Trophoblast cell (in vitro differentiated cells and primary cell): Measurements from ENCODE around the gene GCSH. TPM values are rescaled to one million over a fixed set of nuclear protein-coding genes. Genes with fewer than 3 reads are reported as not detected.
A peak's percentile ranks its signal among the peaks of the same experiment; 100 is the strongest.

Experiments used
- DNase-seq, 2 donors: peaks; one replicate each; pipeline ENCODE4 v3.0.0-alpha.2; 2016
- H2AFZ ChIP-seq: 2 replicates; pipeline ENCODE4 v1.6.1; 2013; ENCODE audit warnings: low read length, moderate library complexity, mild to moderate bottlenecking; ENCODE audit not compliant: insufficient read depth, poor library complexity
- H2AK5ac ChIP-seq: 2 replicates; pipeline ENCODE4 v1.6.1; 2013; ENCODE audit warnings: mild to moderate bottlenecking, low read length
- H2BK120ac ChIP-seq: 2 replicates; pipeline ENCODE4 v1.6.1; 2013; ENCODE audit warnings: low read length, mild to moderate bottlenecking, moderate library complexity; ENCODE audit not compliant: insufficient read depth, poor library complexity
- H2BK12ac ChIP-seq: 2 replicates; pipeline ENCODE4 v1.6.1; 2013; ENCODE audit warnings: mild to moderate bottlenecking, low read length, moderate library complexity
- H2BK5ac ChIP-seq: 2 replicates; pipeline ENCODE4 v1.6.1; 2013; ENCODE audit warnings: low read length, low read depth, moderate library complexity, mild to moderate bottlenecking; ENCODE audit not compliant: poor library complexity
- H3K14ac ChIP-seq: 2 replicates; pipeline ENCODE4 v1.6.1; 2013; ENCODE audit warnings: mild to moderate bottlenecking, low read length
- H3K18ac ChIP-seq: 2 replicates; pipeline ENCODE4 v1.6.1; 2013; ENCODE audit warnings: mild to moderate bottlenecking, low read length
- H3K23ac ChIP-seq: 2 replicates; pipeline ENCODE4 v1.6.1; 2013; ENCODE audit warnings: low read length
- H3K27ac ChIP-seq: 2 replicates; pipeline ENCODE4 v1.5.1; 2013; ENCODE audit warnings: low read depth, mild to moderate bottlenecking, inconsistent platforms, low read length, moderate library complexity
- H3K27me3 ChIP-seq: 2 replicates; pipeline ENCODE4 v1.6.1; 2013; ENCODE audit warnings: inconsistent platforms, mild to moderate bottlenecking, low read length, moderate library complexity; ENCODE audit not compliant: insufficient read depth
- H3K36me3 ChIP-seq, 2 experiments: 1 replicate in 1 of 2; 2 replicates in 1 of 2; pipeline ENCODE4 v1.6.1; 2013; ENCODE audit warnings: low read length in 2 of 2, mild to moderate bottlenecking in 2 of 2, moderate library complexity in 1 of 2; ENCODE audit not compliant: insufficient read depth in 2 of 2, control insufficient read depth in 1 of 2
- H3K4ac ChIP-seq: 2 replicates; pipeline ENCODE4 v1.6.1; 2013; ENCODE audit warnings: low read depth, mild to moderate bottlenecking, low read length, moderate library complexity
- H3K4me1 ChIP-seq, 2 experiments: 1 replicate in 1 of 2; 2 replicates in 1 of 2; pipeline ENCODE4 v1.6.1; 2013; ENCODE audit warnings: low read length in 2 of 2, mild to moderate bottlenecking in 2 of 2, moderate library complexity in 1 of 2; ENCODE audit not compliant: insufficient read depth in 2 of 2, control insufficient read depth in 1 of 2
- H3K4me2 ChIP-seq: 2 replicates; pipeline ENCODE4 v1.6.1; 2013; ENCODE audit warnings: inconsistent platforms, mild to moderate bottlenecking, low read length, moderate library complexity
- H3K4me3 ChIP-seq: 2 replicates; pipeline ENCODE4 v1.5.1; 2013; ENCODE audit warnings: mild to moderate bottlenecking, low read depth, low read length, inconsistent platforms
- H3K79me1 ChIP-seq: one replicate; pipeline ENCODE4 v1.6.1; 2013; ENCODE audit warnings: low read length
- H3K79me2 ChIP-seq: 2 replicates; pipeline ENCODE4 v1.6.1; 2013; ENCODE audit warnings: low read length, mild to moderate bottlenecking; ENCODE audit not compliant: control insufficient read depth, insufficient read depth, poor library complexity
- H3K9ac ChIP-seq: 2 replicates; pipeline ENCODE4 v1.6.1; 2013; ENCODE audit warnings: mild to moderate bottlenecking, low read length
- H3K9me3 ChIP-seq: 2 replicates; pipeline ENCODE4 v1.6.1; 2013; ENCODE audit warnings: low read depth, mild to moderate bottlenecking, control low read depth, inconsistent platforms, low read length; ENCODE audit not compliant: insufficient read depth
- H4K12ac ChIP-seq: 2 replicates; pipeline ENCODE4 v1.6.1; 2013; ENCODE audit warnings: low read depth, mild to moderate bottlenecking, low read length, moderate library complexity
- H4K8ac ChIP-seq: 2 replicates; pipeline ENCODE4 v1.6.1; 2013; ENCODE audit warnings: low read depth, mild to moderate bottlenecking, low read length, moderate library complexity
- H4K91ac ChIP-seq: one replicate; pipeline ENCODE4 v1.6.1; 2013; ENCODE audit warnings: low read depth, mild to moderate bottlenecking, low read length, moderate library complexity
- WGBS: extraction: QIAGEN DNeasy Blood & Tissue Kit; methylation state at CpG from one replicate; pipeline ENCODE4 v1.1.7; 2013; ENCODE audit warnings: missing lambda C conversion rate; ENCODE audit not compliant: insufficient read length, insufficient coverage; ENCODE audit errors: extremely low coverage; 5-methylcytosine and 5-hydroxymethylcytosine counted together
- polyA plus RNA-seq: library from polyadenylated mRNA; stranded (reverse); fragments of 200-250 nt; gene quantifications from 2 replicates; pipeline ENCODE4 v1.2.3, GENCODE V29; 2013

GCSH gene
- 93.4 and 99.0 TPM in 2 replicates for polyA plus RNA-seq

- Histone ChIP-seq H3K4ac (peak within 1 kb of the TSS; percentile 86), H4K12ac (peak within 1 kb of the TSS; percentile 35), H2BK120ac (peak within 1 kb of the TSS; percentile 60), H3K4me3 (peak within 1 kb of the TSS; percentile 95), H2AFZ (peak within 1 kb of the TSS; percentile 77), H3K79me1 (peaks cover 3% of the 10 kb centered on the region), H4K8ac (peak within 1 kb of the TSS; percentile 71), H3K27ac (peak within 1 kb of the TSS; percentile 57), H3K4me1 (peaks cover 5 to 8% of the 10 kb centered on the region in 2 experiments), H3K23ac (no peak within 1 kb of the TSS), H3K9me3 (no peaks in the 10 kb centered on the region), H2BK12ac (no peak within 1 kb of the TSS), H2AK5ac (peak within 1 kb of the TSS; percentile 65), H3K9ac (peak within 1 kb of the TSS; percentile 90), H3K36me3 (no peaks in the 10 kb centered on the region), H2BK5ac (peak within 1 kb of the TSS; percentile 61), H3K4me2 (peak within 1 kb of the TSS; percentile 97), H4K91ac (peak within 1 kb of the TSS; percentile 72), H3K14ac (peak within 1 kb of the TSS; percentile 21), H3K18ac (peak within 1 kb of the TSS; percentile 74), H3K79me2 (peaks cover 6% of the 10 kb centered on the region), H3K27me3 (no peaks in the 10 kb centered on the region)
- no CpG with 5 or more reads among the region's 83 CpGs for WGBS
- peak; percentile 99 for DNase-seq
These were observed at the start of gene GCSH for GRCh38 chr16:81095953-81096714. TSS of gene GCSH (minus strand) at chr16:81096395. CDS start at chr16:81096278, 117 bp downstream.

- Histone ChIP-seq H3K23ac (no peak overlapping the region), H3K27me3 (no peaks in the 10 kb centered on the region), H2BK120ac (no peak overlapping the region), H4K12ac (no peak overlapping the region), H4K91ac (no peak overlapping the region), H3K79me2 (peaks cover 2% of the 10 kb centered on the region), H3K18ac (no peak overlapping the region), H4K8ac (no peak overlapping the region), H3K9ac (no peak overlapping the region), H3K4me1 (peaks cover 21 to 27% of the 10 kb centered on the region in 2 experiments), H3K4me2 (no peak overlapping the region), H3K4ac (no peak overlapping the region), H3K4me3 (no peak overlapping the region), H3K79me1 (peaks cover 29% of the 10 kb centered on the region), H3K27ac (peak overlapping the region; percentile 83), H3K36me3 (no peaks in the 10 kb centered on the region), H2AK5ac (no peak overlapping the region), H3K14ac (no peak overlapping the region), H2AFZ (no peak overlapping the region), H3K9me3 (no peaks in the 10 kb centered on the region), H2BK12ac (no peak overlapping the region), H2BK5ac (no peak overlapping the region)
- peak; percentile 94 to 97 for DNase-seq
- no CpG with 5 or more reads among the region's 4 CpGs for WGBS
These were observed 47.8 kb upstream of the GCSH start for GRCh38 chr16:81143921-81144471.

GRCh38 chr16:81142864-81143263, 46.7 kb upstream of the GCSH start:
- Histone ChIP-seq H2BK120ac (peak overlapping the region; percentile 91), H4K8ac (peak overlapping the region; percentile 80), H2AFZ (peak overlapping the region; percentile 30), H3K27ac (peak overlapping the region; percentile 83), H3K36me3 (no peaks in the 10 kb centered on the region), H3K9me3 (no peaks in the 10 kb centered on the region), H3K18ac (peak overlapping the region; percentile 13), H3K23ac (no peak overlapping the region), H3K4me2 (no peak overlapping the region), H2BK5ac (peak overlapping the region; percentile 67), H3K4ac (peak overlapping the region; percentile 75), H2BK12ac (peak overlapping the region; percentile 81), H4K91ac (peak overlapping the region; percentile 93), H3K79me2 (peaks cover 2% of the 10 kb centered on the region), H4K12ac (no peak overlapping the region), H3K4me1 (peaks cover 21 to 29% of the 10 kb centered on the region in 2 experiments), H3K79me1 (peaks cover 29% of the 10 kb centered on the region), H3K4me3 (no peak overlapping the region), H2AK5ac (peak overlapping the region; percentile 93), H3K9ac (no peak overlapping the region), H3K27me3 (no peaks in the 10 kb centered on the region), H3K14ac (peak overlapping the region; percentile 82)
- WGBS: no CpG with 5 or more reads among the region's 12 CpGs
- DNase-seq: peak; percentile 46 to 68

DNA sequence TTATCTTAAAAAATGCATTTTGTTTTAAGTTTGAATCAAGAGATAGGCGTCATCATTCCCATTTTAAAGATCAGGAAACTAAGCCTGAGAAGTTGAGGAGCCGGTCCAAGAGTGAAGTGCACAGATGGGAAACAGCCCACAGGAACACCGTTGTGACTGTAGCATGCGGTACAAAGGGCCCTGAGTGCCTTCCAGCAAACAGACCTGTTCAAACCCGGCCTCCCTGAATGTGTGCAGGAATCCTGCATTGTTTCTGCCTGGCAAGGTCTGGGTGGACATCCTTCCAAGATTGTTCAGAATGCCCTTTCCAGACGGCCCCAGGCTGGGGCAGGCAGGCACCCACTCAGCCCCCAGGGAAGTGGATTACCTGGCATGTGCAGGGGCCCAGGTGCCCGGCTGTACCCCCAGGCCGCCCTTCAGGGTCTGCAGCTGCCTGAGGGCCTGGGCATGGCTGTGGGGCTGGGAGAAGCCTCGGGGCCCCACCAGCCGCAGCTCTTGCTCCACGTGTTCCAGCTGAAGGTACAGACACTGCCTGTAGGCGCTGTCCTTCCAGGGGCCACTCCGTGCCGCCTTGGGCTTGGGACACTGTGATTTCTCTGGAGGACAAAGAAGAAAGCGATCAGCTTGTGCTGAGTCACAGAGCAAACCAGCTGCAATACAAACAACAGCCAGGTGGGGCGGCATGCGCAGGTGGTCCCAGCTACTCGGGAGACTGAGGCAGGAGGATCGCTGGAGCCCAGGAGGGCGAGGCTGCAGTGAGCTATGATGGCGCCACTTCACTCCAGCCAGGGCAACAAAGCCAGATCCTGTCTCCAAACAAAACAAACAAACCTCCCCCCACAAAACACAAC, 45.0 kb upstream of the GCSH start:
- Histone ChIP-seq H3K4me3 (no peak overlapping the region), H3K36me3 (no peaks in the 10 kb centered on the region), H2BK5ac (peak overlapping the region; percentile 76), H3K4ac (peak overlapping the region; percentile 85), H2AK5ac (peak overlapping the region; percentile 92), H3K27ac (peak overlapping the region; percentile 82), H3K27me3 (no peaks in the 10 kb centered on the region), H2BK120ac (peak overlapping the region; percentile 91), H2BK12ac (peak overlapping the region; percentile 91), H3K14ac (peak overlapping the region; percentile 61), H4K91ac (peak overlapping the region; percentile 84), H3K79me1 (peaks cover 32% of the 10 kb centered on the region), H3K18ac (peak overlapping the region; percentile 83), H3K9ac (no peak overlapping the region), H3K79me2 (peaks cover 2% of the 10 kb centered on the region), H3K4me2 (no peak overlapping the region), H4K12ac (peak overlapping the region; percentile 52), H3K9me3 (no peaks in the 10 kb centered on the region), H3K4me1 (peaks cover 31 to 41% of the 10 kb centered on the region in 2 experiments), H3K23ac (no peak overlapping the region), H2AFZ (peak overlapping the region; percentile 31), H4K8ac (peak overlapping the region; percentile 76)
- no CpG with 5 or more reads among the region's 21 CpGs for WGBS
- peak; percentile 98 for DNase-seq
